Measurements from ENCODE around the gene DTNB.

GRCh38 chr2:25672494-25673299 is 680 bp downstream of the DTNB start:
- TF ChIP-seq CTCF (IDR thresholded peaks at IDR 0.05; ENCODE audit: poor library complexity, severe bottlenecking) (peak; percentile 25), EZH2 (IDR thresholded peaks at IDR 0.05; ENCODE audit: borderline replicate concordance, insufficient read depth, low read length, poor library complexity, severe bottlenecking) (no peak), POLR2AphosphoS5 (IDR thresholded peaks at IDR 0.05) (no peak), EP300 (conservative IDR thresholded peaks at IDR 0.05; ENCODE audit: poor library complexity, severe bottlenecking) (no peak)
